HG03520 (cell line): Measurements from ENCODE around the gene CRACR2A.

Experiments
- ATAC-seq: cut with Tn5 transposase; IDR thresholded peaks from one replicate; pipeline ENCODE4 v1.9.1; 2021; ENCODE audit warnings: mild to moderate bottlenecking, moderate library complexity; ENCODE audit not compliant: unreplicated experiment

The CRACR2A gene

GRCh38 chr12:3651585-3652424, 101.1 kb downstream of the CRACR2A start:
- ATAC-seq, result no peak

- no peak for ATAC-seq
Measured at GRCh38 chr12:3647504-3647903, 105.4 kb downstream of the CRACR2A start.

- no peak for ATAC-seq
Measured at GRCh38 chr12:3646561-3647241, 106.2 kb downstream of the CRACR2A start.

GRCh38 chr12:3645091-3645490, 107.8 kb downstream of the CRACR2A start:
- ATAC-seq, result no peak

GRCh38 chr12:3644104-3644503, 108.8 kb downstream of the CRACR2A start:
- no peak for ATAC-seq

GRCh38 chr12:3641428-3642018, 111.4 kb downstream of the CRACR2A start:
- ATAC-seq, result no peak

GRCh38 chr12:3636328-3636727, 116.6 kb downstream of the CRACR2A start:
- no peak for ATAC-seq

- ATAC-seq, result no peak
Measured at GRCh38 chr12:3634348-3634747, 118.6 kb downstream of the CRACR2A start.

- no peak for ATAC-seq
Measured at GRCh38 chr12:3633396-3633795, 119.5 kb downstream of the CRACR2A start.

GRCh38 chr12:3632754-3633153, 120.2 kb downstream of the CRACR2A start:
- no peak for ATAC-seq

GRCh38 chr12:3632256-3632655, 120.7 kb downstream of the CRACR2A start:
- no peak for ATAC-seq

- no peak for ATAC-seq
Measured at GRCh38 chr12:3631759-3632158, 121.2 kb downstream of the CRACR2A start.

GRCh38 chr12:3631272-3631637, 121.7 kb downstream of the CRACR2A start:
- no peak for ATAC-seq

- ATAC-seq, result no peak
Measured at GRCh38 chr12:3630621-3631271, 122.2 kb downstream of the CRACR2A start.

GRCh38 chr12:3630111-3630510, 122.8 kb downstream of the CRACR2A start:
- ATAC-seq, result no peak

GRCh38 chr12:3629057-3629830, 123.7 kb downstream of the CRACR2A start:
- ATAC-seq, result no peak

GRCh38 chr12:3628629-3629028, 124.3 kb downstream of the CRACR2A start:
- ATAC-seq, result no peak

- ATAC-seq, result no peak
Measured at GRCh38 chr12:3627336-3627735, 125.6 kb downstream of the CRACR2A start.

GRCh38 chr12:3624273-3624672, 128.6 kb downstream of the CRACR2A start:
- no peak for ATAC-seq

GRCh38 chr12:3622822-3623690, 129.9 kb downstream of the CRACR2A start:
- ATAC-seq, result no peak
